Measurements from ENCODE around the gene ZSCAN16. TPM values are rescaled to one million over a fixed set of nuclear protein-coding genes. Genes with fewer than 3 reads are reported as not detected.

Gene ZSCAN16
- total and polyA plus RNA-seq, 2 of the 13 experiments (the other 11 are each of a cell fraction or from before 2014, with no cell fraction given) = 5.7 to 12.7 TPM

GRCh38 chr6:28124350-28124970 is at the start of gene ZSCAN16 (continued):
- TF ChIP-seq U2AF2 (IDR thresholded peaks at IDR 0.05; ENCODE audit: low read depth, low read length) (no peak), KMT2B (CRISPR knock-in tag; IDR thresholded peaks at IDR 0.05) (peak; percentile 99), SRF (IDR thresholded peaks at IDR 0.05; ENCODE audit: low read depth, low read length) (no peak), SMARCC2 (IDR thresholded peaks at IDR 0.05) (no peak), IRF1 (CRISPR knock-in tag; IDR thresholded peaks at IDR 0.05; ENCODE audit: low read depth) (no peak), ZNF225 (CRISPR knock-in tag; IDR thresholded peaks at IDR 0.05) (peak; percentile 97), NFE2L2 (IDR thresholded peaks at IDR 0.05; ENCODE audit: low read length) (no peak), ZNF816 (CRISPR knock-in tag; IDR thresholded peaks at IDR 0.05; ENCODE audit: borderline replicate concordance) (no peak), ZNF652 (CRISPR knock-in tag; IDR thresholded peaks at IDR 0.05; ENCODE audit: borderline replicate concordance, low read depth) (peak; percentile 71; the same call in 1 of the 2 replicates), SNAI1 (CRISPR knock-in tag; IDR thresholded peaks at IDR 0.05; ENCODE audit: borderline replicate concordance) (peak; percentile 76; the same call in 1 of the 2 replicates), RELA (CRISPR knock-in tag; IDR thresholded peaks at IDR 0.05) (0 out of 2 replicates have a peak, but pooled peaks have one; percentile 31), SOX6 (IDR thresholded peaks at IDR 0.05) (no peak), SOX6 (CRISPR knock-in tag; IDR thresholded peaks at IDR 0.05) (peak; percentile 81), FOXM1 (CRISPR knock-in tag; IDR thresholded peaks at IDR 0.05) (no peak), GABPA (IDR thresholded peaks at IDR 0.05; ENCODE audit: low read depth, low read length) (peak; percentile 75), GABPA (CRISPR knock-in tag; IDR thresholded peaks at IDR 0.05; ENCODE audit: low read depth) (peak; percentile 96), RBM22 (optimal IDR thresholded peaks at IDR 0.05; ENCODE audit: low read length) (peak; percentile 63), MXI1 (IDR thresholded peaks at IDR 0.05; ENCODE audit: borderline replicate concordance, low read depth, low read length) (peak; percentile 58; the same call in 1 of the 3 replicates), ZNF354B (CRISPR knock-in tag; IDR thresholded peaks at IDR 0.05) (no peak), ZNF263 (CRISPR knock-in tag; IDR thresholded peaks at IDR 0.05) (peak; percentile 13; the same call in 1 of the 2 replicates)
- TF ChIP-seq, protein P1, sequence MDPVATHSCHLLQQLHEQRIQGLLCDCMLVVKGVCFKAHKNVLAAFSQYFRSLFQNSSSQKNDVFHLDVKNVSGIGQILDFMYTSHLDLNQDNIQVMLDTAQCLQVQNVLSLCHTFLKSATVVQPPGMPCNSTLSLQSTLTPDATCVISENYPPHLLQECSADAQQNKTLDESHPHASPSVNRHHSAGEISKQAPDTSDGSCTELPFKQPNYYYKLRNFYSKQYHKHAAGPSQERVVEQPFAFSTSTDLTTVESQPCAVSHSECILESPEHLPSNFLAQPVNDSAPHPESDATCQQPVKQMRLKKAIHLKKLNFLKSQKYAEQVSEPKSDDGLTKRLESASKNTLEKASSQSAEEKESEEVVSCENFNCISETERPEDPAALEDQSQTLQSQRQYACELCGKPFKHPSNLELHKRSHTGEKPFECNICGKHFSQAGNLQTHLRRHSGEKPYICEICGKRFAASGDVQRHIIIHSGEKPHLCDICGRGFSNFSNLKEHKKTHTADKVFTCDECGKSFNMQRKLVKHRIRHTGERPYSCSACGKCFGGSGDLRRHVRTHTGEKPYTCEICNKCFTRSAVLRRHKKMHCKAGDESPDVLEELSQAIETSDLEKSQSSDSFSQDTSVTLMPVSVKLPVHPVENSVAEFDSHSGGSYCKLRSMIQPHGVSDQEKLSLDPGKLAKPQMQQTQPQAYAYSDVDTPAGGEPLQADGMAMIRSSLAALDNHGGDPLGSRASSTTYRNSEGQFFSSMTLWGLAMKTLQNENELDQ (CRISPR knock-in tag; IDR thresholded peaks at IDR 0.05; ENCODE audit: borderline replicate concordance) = no peak
- TF ChIP-seq, protein P2, sequence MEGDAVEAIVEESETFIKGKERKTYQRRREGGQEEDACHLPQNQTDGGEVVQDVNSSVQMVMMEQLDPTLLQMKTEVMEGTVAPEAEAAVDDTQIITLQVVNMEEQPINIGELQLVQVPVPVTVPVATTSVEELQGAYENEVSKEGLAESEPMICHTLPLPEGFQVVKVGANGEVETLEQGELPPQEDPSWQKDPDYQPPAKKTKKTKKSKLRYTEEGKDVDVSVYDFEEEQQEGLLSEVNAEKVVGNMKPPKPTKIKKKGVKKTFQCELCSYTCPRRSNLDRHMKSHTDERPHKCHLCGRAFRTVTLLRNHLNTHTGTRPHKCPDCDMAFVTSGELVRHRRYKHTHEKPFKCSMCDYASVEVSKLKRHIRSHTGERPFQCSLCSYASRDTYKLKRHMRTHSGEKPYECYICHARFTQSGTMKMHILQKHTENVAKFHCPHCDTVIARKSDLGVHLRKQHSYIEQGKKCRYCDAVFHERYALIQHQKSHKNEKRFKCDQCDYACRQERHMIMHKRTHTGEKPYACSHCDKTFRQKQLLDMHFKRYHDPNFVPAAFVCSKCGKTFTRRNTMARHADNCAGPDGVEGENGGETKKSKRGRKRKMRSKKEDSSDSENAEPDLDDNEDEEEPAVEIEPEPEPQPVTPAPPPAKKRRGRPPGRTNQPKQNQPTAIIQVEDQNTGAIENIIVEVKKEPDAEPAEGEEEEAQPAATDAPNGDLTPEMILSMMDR (CRISPR knock-in tag; IDR thresholded peaks at IDR 0.05) = peak; percentile 21; the same call in 1 of the 2 replicates
- TF ChIP-seq, protein P3, sequence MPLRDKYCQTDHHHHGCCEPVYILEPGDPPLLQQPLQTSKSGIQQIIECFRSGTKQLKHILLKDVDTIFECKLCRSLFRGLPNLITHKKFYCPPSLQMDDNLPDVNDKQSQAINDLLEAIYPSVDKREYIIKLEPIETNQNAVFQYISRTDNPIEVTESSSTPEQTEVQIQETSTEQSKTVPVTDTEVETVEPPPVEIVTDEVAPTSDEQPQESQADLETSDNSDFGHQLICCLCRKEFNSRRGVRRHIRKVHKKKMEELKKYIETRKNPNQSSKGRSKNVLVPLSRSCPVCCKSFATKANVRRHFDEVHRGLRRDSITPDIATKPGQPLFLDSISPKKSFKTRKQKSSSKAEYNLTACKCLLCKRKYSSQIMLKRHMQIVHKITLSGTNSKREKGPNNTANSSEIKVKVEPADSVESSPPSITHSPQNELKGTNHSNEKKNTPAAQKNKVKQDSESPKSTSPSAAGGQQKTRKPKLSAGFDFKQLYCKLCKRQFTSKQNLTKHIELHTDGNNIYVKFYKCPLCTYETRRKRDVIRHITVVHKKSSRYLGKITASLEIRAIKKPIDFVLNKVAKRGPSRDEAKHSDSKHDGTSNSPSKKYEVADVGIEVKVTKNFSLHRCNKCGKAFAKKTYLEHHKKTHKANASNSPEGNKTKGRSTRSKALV (CRISPR knock-in tag; IDR thresholded peaks at IDR 0.05) = peak; percentile 89
- TF ChIP-seq, protein P4, sequence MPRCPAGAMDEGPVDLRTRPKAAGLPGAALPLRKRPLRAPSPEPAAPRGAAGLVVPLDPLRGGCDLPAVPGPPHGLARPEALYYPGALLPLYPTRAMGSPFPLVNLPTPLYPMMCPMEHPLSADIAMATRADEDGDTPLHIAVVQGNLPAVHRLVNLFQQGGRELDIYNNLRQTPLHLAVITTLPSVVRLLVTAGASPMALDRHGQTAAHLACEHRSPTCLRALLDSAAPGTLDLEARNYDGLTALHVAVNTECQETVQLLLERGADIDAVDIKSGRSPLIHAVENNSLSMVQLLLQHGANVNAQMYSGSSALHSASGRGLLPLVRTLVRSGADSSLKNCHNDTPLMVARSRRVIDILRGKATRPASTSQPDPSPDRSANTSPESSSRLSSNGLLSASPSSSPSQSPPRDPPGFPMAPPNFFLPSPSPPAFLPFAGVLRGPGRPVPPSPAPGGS (CRISPR knock-in tag; IDR thresholded peaks at IDR 0.05) = peak; percentile 60; the same call in 1 of the 2 replicates
